BLaER1 treated with 17β-estradiol and CSF1 and Interleukin-3, amounts not matched to agents 10 nM and 100 nM (cell line): ENCODE measurements around the gene ARHGAP11A.
"Not testable (repeated sequence)": the region's sequence is repeated elsewhere in the genome, so short reads cannot be mapped to it uniquely, and the experiment has no call there.

ENCODE experiments used
- H3K27ac ChIP-seq, 11 experiments: shearing (Covaris generic); formaldehyde crosslinking; 2 replicates each; pipeline ENCODE4 v1.8.1; 2022
- H3K27me3 ChIP-seq, 11 experiments: shearing (Covaris generic); formaldehyde crosslinking; 2 replicates each; pipeline ENCODE4 v1.8.1; 2022
- H3K36me3 ChIP-seq, 11 experiments: shearing (Covaris generic); formaldehyde crosslinking; 2 replicates each; pipeline ENCODE4 v1.8.1; 2022
- H3K4me1 ChIP-seq, 10 experiments: shearing (Covaris generic); formaldehyde crosslinking; 2 replicates each; pipeline ENCODE4 v1.8.1; 2022
- H3K4me2 ChIP-seq, 11 experiments: shearing (Covaris generic); formaldehyde crosslinking; 2 replicates each; pipeline ENCODE4 v1.8.1; 2022
- H3K4me3 ChIP-seq, 10 experiments: shearing (Covaris generic); formaldehyde crosslinking; 2 replicates each; pipeline ENCODE4 v1.8.1; 2022
- H3K9ac ChIP-seq, 11 experiments: shearing (Covaris generic); formaldehyde crosslinking; 2 replicates each; pipeline ENCODE4 v1.8.1; 2022
- H3K9me3 ChIP-seq, 11 experiments: shearing (Covaris generic); formaldehyde crosslinking; replicated peaks in 1 of 11; 2 replicates each; pipeline ENCODE4 v1.8.1; 2022
- H4K20me1 ChIP-seq, 11 experiments: shearing (Covaris generic); formaldehyde crosslinking; 2 replicates each; pipeline ENCODE4 v1.8.1; 2022
- Cebpa-rat ChIP-seq, 11 experiments: shearing (Covaris generic); IDR thresholded peaks; 2 replicates each; pipeline ENCODE4 v1.8.1; 2022

Gene ARHGAP11A

GRCh38 chr15:32615051-32615870 is at the start of gene ARHGAP11A:
TSS of gene ARHGAP11A (plus strand) at chr15:32615504. CDS start at chr15:32616212, 708 bp downstream.
- H3K9me3 ChIP-seq, H3K27me3 ChIP-seq, H4K20me1 ChIP-seq, H3K36me3 ChIP-seq: not testable (repeated sequence)
- peak within 1 kb of the TSS; percentile 65 to 79 (median 74) for H3K4me3 ChIP-seq
- H3K27ac ChIP-seq, result peak within 1 kb of the TSS; percentile 82 to 95 (median 93)
- H3K4me1 ChIP-seq, result peaks cover 4 to 26% (median 16%) of the 10 kb centered on the region in 10 experiments; a peak in 15 of 20 replicates
- H3K9ac ChIP-seq, result peak within 1 kb of the TSS; percentile 84 to 91 (median 87)
- peak within 1 kb of the TSS; percentile 64 to 76 (median 72) for H3K4me2 ChIP-seq

GRCh38 chr15:32568988-32569387 is 46.3 kb upstream of the ARHGAP11A start:
- H3K27ac ChIP-seq, H3K4me2 ChIP-seq, H3K4me1 ChIP-seq, H3K27me3 ChIP-seq, H4K20me1 ChIP-seq, H3K36me3 ChIP-seq, H3K9ac ChIP-seq, H3K4me3 ChIP-seq, H3K9me3 ChIP-seq: not testable (repeated sequence)

- H3K36me3 ChIP-seq, result not testable (repeated sequence)
Observed at GRCh38 chr15:32578482-32578881, 36.8 kb upstream of the ARHGAP11A start.

GRCh38 chr15:32585844-32586243 is 29.5 kb upstream of the ARHGAP11A start:
- not testable (repeated sequence) for H3K9me3 ChIP-seq, H3K4me3 ChIP-seq, H3K36me3 ChIP-seq, H3K4me2 ChIP-seq, H3K9ac ChIP-seq, H3K4me1 ChIP-seq, H3K27me3 ChIP-seq, H4K20me1 ChIP-seq, H3K27ac ChIP-seq

More at GRCh38 chr15:32578482-32578881, 36.8 kb upstream of the ARHGAP11A start:
- not testable (repeated sequence) for H4K20me1 ChIP-seq, H3K4me2 ChIP-seq, H3K4me1 ChIP-seq, H3K27me3 ChIP-seq, H3K9ac ChIP-seq, H3K27ac ChIP-seq, H3K9me3 ChIP-seq, H3K4me3 ChIP-seq

GRCh38 chr15:32593151-32593550 is 22.2 kb upstream of the ARHGAP11A start, which contains the start of gene GOLGA8N:
TSS of gene GOLGA8N (plus strand) at chr15:32593456.
- H3K27ac ChIP-seq, H3K9ac ChIP-seq, H3K4me2 ChIP-seq, H3K4me1 ChIP-seq, H4K20me1 ChIP-seq, H3K27me3 ChIP-seq, H3K36me3 ChIP-seq, H3K9me3 ChIP-seq, H3K4me3 ChIP-seq: not testable (repeated sequence)

- not testable (repeated sequence) for H3K9ac ChIP-seq
- H3K4me1 ChIP-seq, result peaks cover 0 to 10% (median 3%) of the 10 kb centered on the region in 10 experiments; a peak in 9 of 20 replicates
Observed at GRCh38 chr15:32609518-32609917, 5.8 kb upstream of the ARHGAP11A start.

GRCh38 chr15:32610719-32611118 is 4.6 kb upstream of the ARHGAP11A start:
- not testable (repeated sequence) for H3K27ac ChIP-seq, H3K4me3 ChIP-seq, H3K9ac ChIP-seq, H3K9me3 ChIP-seq, H3K27me3 ChIP-seq, H3K36me3 ChIP-seq, H4K20me1 ChIP-seq
- H3K4me1 ChIP-seq, result peaks cover 0 to 10% (median 3%) of the 10 kb centered on the region in 10 experiments; a peak in 9 of 20 replicates
- peak overlapping the region in 2 of 11 experiments; percentile 25; a peak in 1 of 22 replicates for H3K4me2 ChIP-seq

More at GRCh38 chr15:32609518-32609917, 5.8 kb upstream of the ARHGAP11A start:
- not testable (repeated sequence) for H3K27me3 ChIP-seq, H3K4me2 ChIP-seq, H4K20me1 ChIP-seq, H3K27ac ChIP-seq, H3K9me3 ChIP-seq, H3K36me3 ChIP-seq, H3K4me3 ChIP-seq

GRCh38 chr15:32614712-32615050 is 623 bp upstream of the ARHGAP11A start:
- H3K9me3 ChIP-seq, H3K36me3 ChIP-seq, H3K27me3 ChIP-seq, H4K20me1 ChIP-seq: not testable (repeated sequence)
- H3K27ac ChIP-seq, result peak overlapping the region; percentile 79 to 95 (median 93)
- peaks cover 4 to 26% (median 16%) of the 10 kb centered on the region in 10 experiments; a peak in 15 of 20 replicates for H3K4me1 ChIP-seq
- H3K9ac ChIP-seq, result peak overlapping the region; percentile 84 to 91 (median 87)
- H3K4me3 ChIP-seq, result peak overlapping the region; percentile 65 to 79 (median 73)
- H3K4me2 ChIP-seq, result peak overlapping the region in 7 of 11 experiments; percentile 13 to 41 (median 27); a peak in 6 of 22 replicates

GRCh38 chr15:32615871-32616426 is 645 bp downstream of the ARHGAP11A start:
- H3K27me3 ChIP-seq, H4K20me1 ChIP-seq, H3K9me3 ChIP-seq, H3K36me3 ChIP-seq: not testable (repeated sequence)
- H3K4me3 ChIP-seq, result peak overlapping the region; percentile 65 to 79 (median 74)
- H3K9ac ChIP-seq, result peak overlapping the region; percentile 75 to 91 (median 87)
- peaks cover 4 to 26% (median 16%) of the 10 kb centered on the region in 10 experiments; a peak in 15 of 20 replicates for H3K4me1 ChIP-seq
- H3K27ac ChIP-seq, result peak overlapping the region in 9 of 11 experiments; percentile 86 to 95 (median 93); a peak in 18 of 22 replicates
- H3K4me2 ChIP-seq, result peak overlapping the region; percentile 64 to 76 (median 72)

- H3K4me3 ChIP-seq, result no peak overlapping the region
- peak overlapping the region; percentile 4 to 68 (median 48); a peak in 19 of 22 replicates for H3K4me2 ChIP-seq
- no peak for TF ChIP-seq Cebpa-rat (IDR thresholded peaks at IDR 0.05)
- peaks cover 0 to 100% (median 84%) of the 10 kb centered on the region in 11 experiments; a peak in 19 of 22 replicates for H3K36me3 ChIP-seq
- H3K27me3 ChIP-seq, result no peaks in the 10 kb centered on the region
- H3K4me1 ChIP-seq, result peaks cover 15 to 43% (median 37%) of the 10 kb centered on the region in 10 experiments; a peak in 19 of 20 replicates
- H3K9ac ChIP-seq, result no peak overlapping the region
- peak overlapping the region in 3 of 11 experiments; percentile 1 to 28 (median 21); a peak in 2 of 22 replicates for H3K27ac ChIP-seq
- H4K20me1 ChIP-seq, result peaks cover 0 to 11% (median 0%) of the 10 kb centered on the region in 11 experiments; a peak in 4 of 22 replicates
- no peaks in the 10 kb centered on the region for H3K9me3 ChIP-seq
Observed at GRCh38 chr15:32636410-32636809, 21.1 kb downstream of the ARHGAP11A start.
